ENCODE measurements around the gene KIF2A. TPM values are rescaled to one million over a fixed set of nuclear protein-coding genes. Genes with fewer than 3 reads are reported as not detected.

KIF2A gene
- total and polyA plus RNA-seq, 9 of the 15 experiments (the other 6 are each of a cell fraction or from before 2014, with no cell fraction given): 42.6 to 126 (median 77.6) TPM

GRCh38 chr5:62284946-62285891 is 20.8 kb upstream of the KIF2A start (continued):
- TF ChIP-seq SMAD2 (IDR thresholded peaks at IDR 0.05; ENCODE audit: low read depth, low read length) (no peak), ZBTB34 (CRISPR knock-in tag; IDR thresholded peaks at IDR 0.05) (no peak), HES1 (IDR thresholded peaks at IDR 0.05; ENCODE audit: low read depth) (no peak), FOSL1 (tag; conservative IDR thresholded peaks at IDR 0.05) (peak; percentile 55), ZNF431 (CRISPR knock-in tag; IDR thresholded peaks at IDR 0.05) (no peak), CEBPB (tag; IDR thresholded peaks at IDR 0.05) (0 out of 2 replicates have a peak, but pooled peaks have one; percentile 24), CREM (IDR thresholded peaks at IDR 0.05; ENCODE audit: low read depth) (peak; percentile 39), MAFG (tag; conservative IDR thresholded peaks at IDR 0.05) (peak; percentile 68), CBX3 (IDR thresholded peaks at IDR 0.05; ENCODE audit: borderline replicate concordance in 1 of 2, low read length in 2 of 2) (peak in 1 of 2 experiments; percentile 95; a peak in 2 of 3 replicates), SRSF3 (IDR thresholded peaks at IDR 0.05; ENCODE audit: insufficient read depth, low read length) (no peak), TAF1 (IDR thresholded peaks at IDR 0.05; ENCODE audit: control insufficient read depth, extremely low read depth, insufficient read depth, low read length, severe bottlenecking) (no peak), BRF2 (IDR thresholded peaks at IDR 0.05; ENCODE audit: borderline replicate concordance, insufficient read depth, insufficient read length) (no peak)
